HG03097 (cell line): ENCODE measurements around the gene CLASRP.
A peak's percentile ranks its signal among the peaks of the same experiment; 100 is the strongest.
"Not testable (repeated sequence)": the region's sequence is repeated elsewhere in the genome, so short reads cannot be mapped to it uniquely, and the experiment has no call there.

Experiments used
- ATAC-seq: cut with Tn5 transposase; IDR thresholded peaks from one replicate; pipeline ENCODE4 v1.9.1; 2021; ENCODE audit not compliant: unreplicated experiment, low FRiP score

CLASRP gene

GRCh38 chr19:45038931-45039893 lies at the start of gene CLASRP:
Gene CLASRP, plus strand, starts transcription at chr19:45039045. Its CDS starts 1,168 bp downstream, at chr19:45040213.
- ATAC-seq = peak; percentile 70

GRCh38 chr19:44990459-44990858 lies 48.4 kb upstream of the CLASRP start:
- no peak for ATAC-seq

- ATAC-seq = no peak
These were observed 47.9 kb upstream of the CLASRP start for GRCh38 chr19:44990966-44991365.

- no peak for ATAC-seq
These were observed 46.3 kb upstream of the CLASRP start for GRCh38 chr19:44992336-44993163.

- ATAC-seq = no peak
These were observed 45.3 kb upstream of the CLASRP start for GRCh38 chr19:44993526-44993925.

- ATAC-seq = no peak
These were observed 44.8 kb upstream of the CLASRP start for GRCh38 chr19:44993926-44994537.

- no peak for ATAC-seq
These were observed 40.8 kb upstream of the CLASRP start for GRCh38 chr19:44998025-44998424.

- not testable (repeated sequence) for ATAC-seq
These were observed 39.5 kb upstream of the CLASRP start for GRCh38 chr19:44999131-44999925.

GRCh38 chr19:45000665-45001064 lies 38.2 kb upstream of the CLASRP start:
- not testable (repeated sequence) for ATAC-seq

- peak; percentile 44 for ATAC-seq
These were observed 37.6 kb upstream of the CLASRP start, which contains the start of gene RELB for GRCh38 chr19:45001087-45001739. Gene RELB, plus strand, starts transcription at chr19:45001464. Its CDS starts 116 bp downstream, at chr19:45001580.

- no peak for ATAC-seq
These were observed 35.4 kb upstream of the CLASRP start for GRCh38 chr19:45003485-45003884.

- ATAC-seq = no peak
These were observed 33.1 kb upstream of the CLASRP start for GRCh38 chr19:45005787-45006186.

GRCh38 chr19:45008552-45008951 lies 30.3 kb upstream of the CLASRP start:
- no peak for ATAC-seq

- ATAC-seq = no peak
These were observed 29.1 kb upstream of the CLASRP start for GRCh38 chr19:45009625-45010255.

GRCh38 chr19:45010306-45010705 lies 28.5 kb upstream of the CLASRP start:
- ATAC-seq = no peak

GRCh38 chr19:45011959-45012358 lies 26.9 kb upstream of the CLASRP start:
- ATAC-seq = no peak

- ATAC-seq = peak; percentile 68
These were observed 22.2 kb upstream of the CLASRP start for GRCh38 chr19:45016388-45017314.

- no peak for ATAC-seq
These were observed 19.7 kb upstream of the CLASRP start for GRCh38 chr19:45019187-45019586.
